ENCODE results near the gene ZCCHC14.
"Not testable (repeated sequence)": the region's sequence is repeated elsewhere in the genome, so short reads cannot be mapped to it uniquely, and the experiment has no call there.

Gene ZCCHC14

DNA sequence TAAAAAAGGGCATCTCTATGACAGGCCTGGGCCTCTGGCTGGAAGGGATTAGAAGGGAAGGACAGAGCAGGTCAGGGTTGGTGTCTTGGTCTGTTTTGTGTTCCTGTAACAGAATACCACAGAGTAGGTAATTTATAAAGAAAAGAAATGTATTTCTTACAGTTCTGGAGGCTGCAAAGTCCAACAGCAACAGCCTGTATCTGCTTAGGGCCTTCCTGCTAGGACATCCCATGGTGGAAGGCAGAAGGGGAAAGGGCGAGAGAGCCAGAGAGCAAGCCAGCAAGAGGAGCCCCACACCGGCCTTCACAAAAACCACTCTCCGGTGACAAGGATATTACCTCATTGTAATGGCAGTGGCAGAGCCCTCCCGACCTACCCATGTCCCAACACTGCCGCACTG, 11.1 kb downstream of the ZCCHC14 start:
- DNase-seq (ENCODE audit: low spot score); FAIRE-seq: not testable (repeated sequence)

DNA sequence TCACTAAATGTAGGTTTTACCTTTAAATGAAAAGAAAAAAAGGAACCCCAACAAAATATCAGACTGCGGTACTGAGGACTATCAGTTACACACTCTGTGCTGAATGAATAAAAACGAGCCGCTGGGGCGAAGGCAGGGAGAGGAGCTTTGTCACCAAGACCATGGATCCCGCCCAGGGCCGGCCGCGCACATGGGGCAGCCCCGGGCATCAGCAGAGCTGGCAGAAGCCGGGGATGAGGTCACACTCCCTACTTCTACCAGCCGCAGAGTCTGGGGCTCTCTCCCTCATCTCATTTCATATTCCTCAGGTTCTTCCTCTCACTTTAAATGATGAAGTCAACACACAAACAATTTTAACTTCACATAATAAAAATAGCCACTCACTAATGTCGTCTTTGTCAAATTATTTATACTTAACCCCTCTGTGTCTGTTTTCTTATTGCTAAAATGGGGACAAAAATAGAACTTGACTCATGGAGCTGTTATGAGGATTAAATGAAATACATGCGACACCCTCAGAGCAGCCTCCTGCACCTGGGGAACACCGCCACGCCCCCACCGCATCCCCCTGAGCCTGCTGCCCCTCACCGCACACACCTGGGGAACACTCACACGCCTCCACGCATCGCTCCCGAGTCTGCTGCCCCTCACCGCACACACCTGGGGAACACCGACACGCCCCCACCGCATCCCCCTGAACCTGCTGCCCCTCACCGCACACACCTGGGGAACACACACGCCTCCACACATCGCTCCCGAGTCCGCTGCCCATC, 15.4 kb downstream of the ZCCHC14 start:
- FAIRE-seq; DNase-seq (ENCODE audit: low spot score): not testable (repeated sequence)

DNA sequence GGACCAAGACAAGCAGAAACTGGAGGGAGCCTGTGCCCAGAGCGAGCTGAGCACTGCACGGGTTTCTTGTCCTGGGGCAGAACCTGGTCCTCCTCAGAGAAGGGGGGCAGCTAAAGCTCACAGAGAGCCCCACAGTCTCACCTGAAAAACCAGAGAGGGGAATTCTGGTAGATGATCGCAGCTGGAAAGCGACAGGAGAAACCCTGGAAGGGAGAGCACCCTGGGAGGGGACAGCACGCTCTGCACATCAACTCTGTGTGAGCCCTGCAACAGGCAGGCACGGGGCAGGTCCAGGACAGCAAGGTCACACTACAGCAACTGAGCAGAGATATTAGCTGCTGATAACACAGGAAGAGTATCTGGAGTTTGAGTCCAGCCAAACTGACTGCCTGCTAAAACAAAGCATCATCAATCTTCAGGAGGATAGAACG, 18.2 kb downstream of the ZCCHC14 start:
- no peak for FAIRE-seq

DNA sequence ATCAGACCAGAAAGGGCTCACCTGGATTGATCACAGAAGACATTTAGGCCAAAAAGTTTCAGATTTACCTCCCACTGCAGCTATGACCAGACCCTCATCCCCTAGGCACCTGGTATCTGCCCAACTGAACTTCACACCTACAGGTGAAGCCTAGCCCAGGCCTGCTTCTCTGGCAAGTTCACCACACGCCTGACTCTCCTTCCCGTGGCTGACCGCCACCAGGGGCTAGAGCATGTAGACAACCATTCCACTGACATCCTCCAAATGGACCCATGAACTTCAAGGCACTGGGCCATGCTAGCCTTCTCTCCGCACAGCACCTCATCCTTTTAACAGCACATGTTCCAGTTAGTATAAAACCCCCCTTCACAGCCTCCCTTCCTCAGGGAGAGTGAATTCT, 18.8 kb downstream of the ZCCHC14 start:
- FAIRE-seq (no peak), DNase-seq (ENCODE audit: low spot score) (no peak)

More for the DNA sequence above, 18.2 kb downstream of the ZCCHC14 start:
- no peak for DNase-seq (ENCODE audit: low spot score)

DNA sequence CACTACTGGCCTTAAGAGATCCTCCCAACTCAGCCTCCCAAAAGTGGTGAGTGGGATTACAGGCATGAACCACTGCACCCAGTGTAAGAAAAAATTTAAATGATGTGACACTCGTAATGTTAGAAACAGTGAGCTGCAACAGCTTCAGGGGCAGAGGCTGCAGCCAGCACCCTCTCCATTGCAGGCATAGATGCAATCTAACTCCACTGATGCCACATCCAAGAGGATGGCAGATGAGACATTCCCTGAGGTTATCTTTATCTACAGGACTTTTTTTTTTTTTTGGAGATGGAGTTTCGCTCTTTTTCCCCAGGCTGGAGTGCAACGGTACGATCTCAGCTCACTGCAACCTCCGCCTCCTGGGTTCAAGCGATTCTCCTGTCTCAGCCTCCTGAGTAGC, 19.9 kb downstream of the ZCCHC14 start:
- FAIRE-seq (no peak), DNase-seq (ENCODE audit: low spot score) (no peak)

DNA sequence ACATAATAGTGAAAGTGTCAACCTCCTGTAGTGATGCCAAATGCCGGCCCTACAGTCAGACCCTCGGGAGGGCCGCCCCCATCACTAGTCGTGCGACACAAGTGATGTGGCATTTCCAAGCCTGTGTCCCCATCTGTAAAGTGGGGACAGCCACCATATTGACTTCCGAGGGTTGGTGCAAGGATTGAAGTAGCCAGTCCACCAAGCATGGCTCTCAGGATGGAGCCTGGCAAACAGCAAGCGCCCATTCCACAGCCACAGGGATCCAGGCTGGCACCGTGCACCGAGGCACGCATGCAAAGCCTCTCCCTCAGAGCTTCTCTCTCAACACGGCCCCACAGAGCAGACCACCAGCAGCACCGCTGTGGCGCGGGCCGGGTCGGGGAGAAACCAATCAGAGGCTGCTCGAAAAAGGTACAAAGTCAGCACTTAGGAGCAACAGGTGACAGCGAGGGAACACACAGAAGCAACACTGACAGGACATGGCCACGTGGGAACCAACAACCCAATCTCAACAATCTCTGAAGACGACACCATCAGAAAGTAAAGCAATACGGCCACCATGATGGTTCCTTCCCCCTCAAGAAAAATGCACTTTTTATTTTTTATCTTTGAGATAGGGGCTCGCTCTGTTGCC, 20.6 kb downstream of the ZCCHC14 start:
- DNase-seq (ENCODE audit: low spot score) (no peak), FAIRE-seq (no peak)

DNA sequence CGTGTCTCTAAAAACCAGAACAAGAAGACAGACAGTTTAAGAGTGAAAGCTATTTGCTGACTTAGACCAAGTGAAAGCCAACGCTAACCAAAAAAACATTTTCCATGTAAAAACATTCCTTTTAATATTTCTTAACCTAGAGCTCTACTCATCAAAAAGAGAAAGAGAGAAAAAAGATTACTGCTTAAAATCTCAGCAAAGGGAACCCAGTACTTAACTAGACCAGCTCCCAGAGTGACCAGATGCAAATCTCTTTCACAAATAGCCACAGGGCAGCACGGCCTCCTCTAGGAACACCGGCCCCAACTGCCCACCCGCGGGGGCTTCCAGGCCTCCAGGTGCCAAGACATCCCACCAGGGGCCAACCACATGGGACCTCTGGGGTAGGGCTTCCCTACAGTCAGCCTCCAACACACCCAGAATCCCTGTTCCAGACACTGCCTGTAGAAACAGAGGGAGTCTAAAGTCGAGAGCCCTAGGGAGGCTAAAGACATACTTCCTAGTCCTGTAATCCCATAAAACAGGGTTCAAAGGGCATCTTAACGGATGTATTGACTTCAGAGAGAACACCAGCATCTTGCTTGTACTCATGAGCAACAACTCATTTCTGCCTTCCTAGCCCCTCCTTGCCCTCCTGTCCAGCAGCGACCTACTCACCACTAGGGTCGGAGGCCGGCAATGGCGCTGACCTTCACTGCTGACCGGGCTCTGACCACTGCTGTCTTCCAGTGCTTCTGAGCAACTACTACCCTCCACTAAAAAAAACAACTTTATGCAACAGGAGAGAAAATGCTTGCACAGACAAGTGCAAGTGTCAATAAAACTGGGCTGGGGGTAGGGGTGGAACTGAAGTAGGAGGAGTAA, 21.3 kb downstream of the ZCCHC14 start:
- no peak for DNase-seq (ENCODE audit: low spot score)
- FAIRE-seq = no peak

DNA sequence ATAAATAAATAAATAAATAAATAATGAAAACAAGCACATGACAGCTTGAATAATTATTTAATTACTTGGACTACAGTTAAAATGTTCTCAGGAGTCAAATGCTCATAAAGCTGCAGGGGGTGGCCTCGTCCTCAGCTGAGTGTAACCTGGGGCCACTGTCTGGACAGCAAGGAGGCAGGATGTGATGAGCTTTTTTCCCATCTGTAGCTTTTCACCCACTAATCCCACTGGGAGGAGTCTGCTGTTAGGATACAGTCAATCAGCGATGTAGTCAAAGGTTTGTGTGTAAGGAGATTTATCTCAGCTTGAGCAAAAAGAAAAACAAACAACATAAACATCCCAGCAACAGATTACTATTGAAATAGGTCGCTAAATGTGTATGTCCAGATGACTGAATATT, 22.5 kb downstream of the ZCCHC14 start:
- DNase-seq (ENCODE audit: low spot score) (no peak), FAIRE-seq (no peak)

DNA sequence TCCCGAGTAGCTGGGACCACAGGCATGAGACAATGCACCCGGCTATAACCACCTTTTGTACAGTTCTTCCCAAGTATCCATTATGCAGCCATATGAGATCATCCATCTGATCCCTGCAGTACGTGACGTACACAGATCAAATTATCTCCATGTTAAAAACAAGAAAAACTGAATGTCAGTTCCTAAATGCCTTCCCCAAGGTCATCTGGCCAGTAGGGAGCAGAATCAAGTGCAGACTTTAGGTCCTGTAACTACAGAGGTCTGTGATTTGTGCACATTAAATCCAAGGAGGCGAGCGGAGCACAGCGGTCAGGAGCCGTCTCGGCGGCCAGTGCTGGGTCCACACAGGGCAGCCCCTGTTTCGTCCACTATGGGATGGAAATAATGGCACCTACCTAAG, 23.7 kb downstream of the ZCCHC14 start:
- no peak for FAIRE-seq

DNA sequence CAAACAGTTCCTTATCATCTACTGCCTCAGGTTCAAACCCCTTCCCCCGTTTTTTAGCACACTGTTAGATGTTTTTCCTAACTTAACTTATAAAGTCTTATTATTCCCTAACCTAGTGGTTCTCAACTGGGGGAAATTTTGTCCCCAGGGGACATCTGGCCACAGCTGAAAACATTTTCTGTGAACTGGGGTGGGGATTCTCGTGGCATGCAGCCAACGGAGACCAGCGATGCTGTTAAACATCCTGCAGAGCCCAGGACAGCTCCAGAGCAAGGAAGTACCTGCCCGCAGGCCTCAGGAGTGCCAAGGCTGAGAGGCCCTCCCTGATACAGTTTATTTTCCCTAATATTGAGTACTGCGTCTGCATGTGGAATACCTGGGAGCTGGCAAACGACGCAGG, 24.3 kb downstream of the ZCCHC14 start:
- FAIRE-seq = no peak

More for the DNA sequence above, 23.7 kb downstream of the ZCCHC14 start:
- no peak for DNase-seq (ENCODE audit: low spot score)

DNA sequence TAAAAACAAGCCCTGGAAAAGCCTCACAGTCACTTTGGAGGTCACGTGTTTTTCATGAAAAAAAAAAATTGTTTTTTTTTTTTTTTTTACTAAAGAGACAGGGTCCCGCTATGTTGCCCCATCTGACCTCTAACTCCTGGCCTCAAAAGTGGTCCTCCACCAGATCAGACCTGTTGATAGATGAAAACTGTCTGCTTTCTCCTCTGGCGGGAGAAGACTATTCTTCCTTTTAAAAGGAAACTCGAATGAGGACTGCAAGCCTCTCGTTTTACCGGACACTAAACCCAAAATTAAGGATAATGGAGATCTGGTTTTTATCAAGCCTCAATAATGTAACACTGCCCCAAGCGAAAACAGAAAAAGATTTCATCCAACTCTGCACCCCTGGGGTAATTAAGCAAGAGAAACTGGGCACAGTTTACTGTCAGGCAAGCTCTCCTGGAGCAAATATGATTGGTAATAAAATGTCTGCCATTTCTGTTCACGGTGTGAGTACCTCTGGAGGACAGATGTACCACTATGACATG, 25.8 kb downstream of the ZCCHC14 start:
- DNase-seq (ENCODE audit: low spot score) (no peak), FAIRE-seq (no peak)

More for the DNA sequence above, 24.3 kb downstream of the ZCCHC14 start:
- DNase-seq (ENCODE audit: low spot score) = no peak

DNA sequence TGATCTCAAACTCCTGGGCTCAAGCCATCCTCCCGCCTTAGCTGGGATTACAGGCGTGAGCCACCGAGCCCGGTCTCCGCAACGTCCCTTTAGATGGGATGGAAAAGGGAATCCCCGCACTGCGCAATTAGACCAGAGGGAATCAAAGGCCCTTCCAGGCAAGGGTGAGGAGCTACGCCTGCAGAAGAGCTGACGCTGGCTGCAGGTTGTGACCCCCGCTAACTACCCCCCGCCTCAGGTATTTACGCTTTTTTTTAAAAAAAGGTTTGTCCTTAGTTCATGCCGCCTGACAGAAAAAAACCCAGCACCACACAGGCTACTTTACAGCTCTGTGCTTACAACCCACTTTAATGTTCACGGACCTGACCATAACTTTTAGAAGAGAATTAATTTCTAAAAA, 26.9 kb downstream of the ZCCHC14 start:
- FAIRE-seq (no peak), DNase-seq (ENCODE audit: low spot score) (no peak)

DNA sequence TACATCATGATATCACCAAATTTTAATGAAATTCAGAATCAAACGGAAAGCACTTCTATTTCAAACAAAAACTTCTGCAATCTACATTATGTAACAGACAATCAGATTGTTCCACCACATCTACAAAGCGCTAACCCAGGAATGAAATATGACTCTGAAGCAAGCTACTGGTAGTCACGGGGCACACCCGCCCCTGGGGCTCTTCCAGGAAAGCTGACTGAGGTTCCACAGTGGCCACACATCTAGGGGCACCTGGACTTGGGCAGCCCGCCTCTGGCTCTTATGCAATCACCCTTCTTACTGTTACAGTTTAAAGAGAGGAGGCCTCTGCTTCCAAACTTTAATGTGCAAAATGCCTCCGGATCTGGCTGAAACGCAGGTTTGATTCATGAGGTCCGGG, 27.5 kb downstream of the ZCCHC14 start:
- FAIRE-seq (peak; percentile 30), DNase-seq (ENCODE audit: low spot score) (no peak)

DNA sequence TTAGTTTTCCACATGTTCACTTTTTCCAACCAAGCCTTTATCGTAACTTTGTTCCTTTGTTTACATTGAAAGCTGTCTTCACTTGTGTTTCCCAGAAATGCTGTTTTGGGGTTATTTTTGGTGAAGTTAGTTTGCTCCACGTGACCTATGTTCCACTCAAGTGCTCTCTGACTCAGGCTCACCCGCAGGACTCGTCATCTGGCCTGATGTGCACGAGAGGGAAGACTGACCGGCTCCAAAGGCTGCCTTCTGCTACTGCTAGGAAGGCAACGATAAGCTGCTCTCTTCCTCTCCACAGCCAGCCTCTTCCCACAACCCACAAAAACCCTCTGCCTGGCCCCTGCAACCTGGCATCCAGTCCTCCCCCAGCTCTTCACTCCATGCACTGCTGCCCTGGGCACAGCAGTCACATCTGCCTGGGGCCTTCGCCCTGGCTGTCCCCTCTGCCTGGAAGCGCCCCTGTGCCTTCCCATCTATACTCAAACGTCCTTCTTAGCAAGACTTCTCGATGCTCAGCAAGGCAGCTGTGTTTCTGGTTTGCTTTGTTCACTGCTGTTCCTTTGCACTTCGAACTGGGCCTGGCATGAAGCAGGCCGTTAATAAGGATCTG, 28.0 kb downstream of the ZCCHC14 start:
- FAIRE-seq = peak; percentile 84
- peak; percentile 86 for DNase-seq (ENCODE audit: low spot score)

DNA sequence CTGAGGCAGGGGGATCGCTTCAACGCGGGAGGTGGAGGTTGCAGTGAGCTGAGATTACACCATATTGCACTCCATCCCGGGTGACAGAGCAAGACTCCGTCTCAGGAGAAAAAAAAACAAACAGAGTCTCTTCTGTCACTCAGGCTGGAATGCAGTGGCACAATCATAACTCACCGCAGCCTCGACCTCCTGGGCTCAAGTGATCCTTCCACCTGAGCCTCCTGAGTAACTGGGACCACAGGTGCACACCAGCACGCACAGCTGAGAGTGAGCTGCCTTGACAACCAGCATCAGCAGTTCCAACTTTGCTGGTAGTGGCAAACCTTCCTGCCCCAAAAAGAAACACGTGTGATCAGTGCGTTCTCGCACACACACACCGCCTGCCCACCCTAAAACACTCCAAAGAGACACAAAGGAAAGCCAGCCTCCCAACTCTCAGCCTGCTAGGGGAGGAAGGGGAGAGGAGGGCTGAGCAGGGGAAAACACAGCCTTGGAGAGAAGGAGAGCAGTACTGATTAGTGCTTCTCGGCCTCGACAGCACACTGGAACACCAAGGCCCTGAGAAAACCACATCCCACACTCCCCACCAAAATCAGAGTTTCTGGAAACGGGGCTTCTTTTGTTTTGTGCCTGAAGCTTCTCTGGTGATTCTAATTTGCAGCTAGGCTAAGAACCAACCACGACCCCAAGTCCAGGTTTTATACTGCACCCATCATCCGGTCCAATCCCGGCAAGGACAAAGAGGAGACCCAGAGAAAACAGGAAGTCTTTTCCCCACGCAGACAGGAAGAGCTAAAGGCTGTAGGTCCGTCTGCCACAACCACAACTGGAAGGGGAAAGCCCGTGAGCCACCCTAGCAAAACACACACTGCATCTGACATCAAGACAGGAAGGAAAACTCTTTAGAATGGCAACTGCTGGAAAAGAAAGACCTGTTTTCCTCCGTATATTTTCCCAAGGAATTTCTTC, 28.8 kb downstream of the ZCCHC14 start:
- FAIRE-seq (peak; percentile 30), DNase-seq (ENCODE audit: low spot score) (peak; percentile 72)

DNA sequence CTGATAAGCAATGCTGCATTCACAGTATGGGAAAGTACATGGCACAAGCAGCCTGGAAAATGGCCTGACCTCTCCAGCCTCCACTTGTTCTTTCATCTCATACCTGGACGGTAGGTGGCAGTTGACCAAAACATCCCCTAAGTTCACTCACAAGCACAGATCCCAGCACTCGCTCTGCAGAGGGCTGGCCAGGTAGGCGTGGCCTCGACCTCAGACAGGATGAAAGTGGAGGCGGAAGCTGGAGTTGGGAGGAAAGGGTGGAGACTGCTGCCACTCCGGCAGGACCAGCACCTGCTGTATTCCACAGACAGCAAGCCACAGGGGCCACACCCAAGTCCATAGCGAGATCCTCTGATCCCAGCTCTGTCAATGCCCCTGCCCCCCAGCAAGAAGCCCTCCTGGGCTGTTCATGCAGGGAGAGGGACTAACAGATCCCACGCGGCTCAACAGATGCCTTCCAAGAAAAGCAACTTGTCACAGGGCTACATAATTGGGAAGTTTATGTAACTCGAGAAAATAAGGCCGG, 31.3 kb downstream of the ZCCHC14 start:
- peak; percentile 70 for DNase-seq (ENCODE audit: low spot score)
- peak; percentile 29 for FAIRE-seq

DNA sequence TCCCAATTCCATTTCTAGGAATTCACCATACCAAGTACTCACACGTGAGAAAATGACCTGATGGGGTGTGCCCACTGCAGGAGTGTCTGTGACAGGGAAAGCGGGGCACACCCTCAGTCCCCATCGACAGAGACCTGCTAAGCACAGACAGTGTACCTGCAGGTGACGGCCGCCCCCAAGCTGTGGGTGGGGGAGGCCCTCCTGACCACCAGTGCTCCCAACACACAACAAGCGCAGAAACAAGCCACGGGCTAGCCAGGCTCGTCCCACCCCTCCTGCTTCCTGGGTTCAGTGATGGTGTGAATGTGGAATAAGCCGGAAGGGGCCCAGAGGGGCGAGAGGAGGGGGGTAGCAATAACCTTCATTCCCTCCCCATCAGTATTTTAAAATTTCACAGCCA, 31.9 kb downstream of the ZCCHC14 start:
- FAIRE-seq (no peak), DNase-seq (ENCODE audit: low spot score) (no peak)

DNA sequence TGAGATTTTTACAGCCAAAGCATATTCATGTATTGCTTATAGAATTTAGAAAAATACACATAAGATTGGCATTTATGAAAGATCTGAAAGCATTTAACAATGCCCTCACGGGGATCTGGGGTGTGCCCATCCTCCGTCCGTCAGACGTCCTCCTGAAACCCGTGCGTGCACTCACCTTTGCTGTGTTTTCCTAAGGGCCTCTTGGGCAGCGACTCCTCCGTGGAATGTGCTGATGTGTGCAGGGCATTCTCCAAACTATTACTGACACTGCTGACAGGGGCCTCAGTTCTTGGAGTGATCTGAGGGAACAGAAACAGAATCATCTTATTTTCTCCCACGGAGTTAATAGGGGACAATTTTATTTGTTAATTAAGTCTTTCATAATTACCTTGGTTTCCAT, 33.0 kb downstream of the ZCCHC14 start:
- DNase-seq (ENCODE audit: low spot score) (no peak), FAIRE-seq (no peak)

DNA sequence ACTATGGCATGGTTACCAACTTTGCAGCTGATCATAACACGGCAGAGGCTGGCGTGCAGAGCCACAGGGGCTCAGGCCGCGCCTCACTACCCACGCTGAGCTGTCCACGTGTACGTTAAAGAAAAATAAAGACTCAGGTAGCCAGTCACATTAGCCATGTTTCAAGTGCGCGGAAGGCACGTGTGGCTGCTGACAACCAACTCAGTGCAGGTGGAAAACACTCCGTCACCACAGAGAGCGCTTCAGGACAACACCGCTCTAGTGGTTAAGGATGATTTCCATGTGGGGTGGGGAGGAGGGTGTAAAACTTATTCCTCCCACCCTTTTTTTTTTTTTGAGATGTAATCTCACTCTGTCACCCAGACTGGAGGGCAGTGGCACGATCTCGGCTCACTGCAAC, 33.8 kb downstream of the ZCCHC14 start:
- DNase-seq (ENCODE audit: low spot score) (no peak), FAIRE-seq (no peak)

DNA sequence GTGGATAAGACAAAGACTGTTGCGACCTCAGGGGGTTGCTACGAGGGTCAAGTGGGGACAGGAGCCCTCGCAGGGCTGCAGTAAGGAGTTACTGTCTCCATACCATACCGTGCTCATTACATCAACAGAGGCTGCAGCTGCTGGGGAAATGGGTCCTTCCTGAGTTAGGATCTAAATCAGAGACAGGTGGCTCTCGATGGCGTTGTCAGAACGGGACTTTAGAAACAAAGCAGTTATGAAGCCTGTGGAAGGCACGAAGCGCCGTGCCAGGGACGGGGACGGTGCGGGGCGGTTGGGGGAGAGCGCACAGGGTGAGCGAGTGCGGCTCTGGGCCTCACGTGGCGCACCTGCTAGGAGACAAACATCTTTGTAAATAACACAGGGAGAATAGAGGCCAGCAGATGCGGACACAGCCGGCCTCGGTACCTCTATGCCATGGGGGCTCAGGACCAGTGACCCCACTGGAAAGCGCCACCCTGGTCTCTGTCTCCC, 34.4 kb downstream of the ZCCHC14 start:
- FAIRE-seq = no peak
- no peak for DNase-seq (ENCODE audit: low spot score)

All from RCC 7860 (cell line).